ENCODE measurements around the gene GPR137B.

- no peak for TF ChIP-seq TAF1 (IDR thresholded peaks at IDR 0.05; ENCODE audit: borderline replicate concordance, low read depth, low read length)
- TF ChIP-seq POLR2AphosphoS5 (IDR thresholded peaks at IDR 0.05; ENCODE audit: low read depth, low read length), result no peak
Measured at GRCh38 chr1:236242568-236242967, 100.2 kb downstream of the GPR137B start.
